ENCODE results near the gene KIR2DL3.

The KIR2DL3 gene

DNA sequence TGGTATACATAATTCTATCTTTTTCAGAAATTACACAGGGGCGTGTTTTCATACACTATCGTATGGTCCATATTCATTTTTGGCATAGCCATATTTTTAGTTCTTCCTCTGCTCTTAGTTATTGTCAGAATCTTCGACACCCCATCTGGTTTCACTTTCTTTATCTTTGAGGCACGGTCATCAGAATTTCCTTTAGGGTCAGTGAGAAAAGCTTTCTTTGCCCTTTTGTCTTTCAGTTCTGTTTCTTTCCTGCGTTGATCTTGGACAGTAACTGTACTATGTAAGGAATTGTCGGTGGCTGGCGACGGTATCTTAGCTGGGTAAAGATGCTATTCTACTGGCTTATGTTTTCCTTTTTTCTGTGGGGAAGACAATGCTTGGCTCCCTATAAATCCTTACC is 54.5 kb downstream of the KIR2DL3 start:
- DNase-seq (ENCODE audit: low spot score): no peak

DNA sequence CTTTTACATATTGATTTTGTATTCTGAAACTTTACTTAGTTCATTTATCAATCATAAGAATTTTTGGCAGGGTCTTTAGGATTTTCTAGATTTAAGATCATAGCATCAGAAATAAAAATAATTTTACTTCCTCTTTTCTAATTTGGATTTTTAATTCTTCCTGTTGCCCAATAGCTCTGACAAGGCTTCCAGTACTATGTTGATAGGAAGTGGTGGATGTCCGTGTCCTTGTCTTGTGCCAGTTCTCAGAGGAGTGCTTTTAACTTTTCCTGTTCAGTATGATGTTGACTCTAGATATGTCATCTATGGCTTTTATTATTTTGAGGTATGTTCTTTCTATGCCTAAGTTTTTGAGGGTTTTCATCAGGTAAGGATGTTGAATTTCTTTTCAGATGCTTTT is 57.4 kb downstream of the KIR2DL3 start:
- no peak for DNase-seq (ENCODE audit: low spot score)
